ENCODE measurements around the gene DNASE2. TPM values are rescaled to one million over a fixed set of nuclear protein-coding genes. Genes with fewer than 3 reads are reported as not detected.
A peak's percentile ranks its signal among the peaks of the same experiment; 100 is the strongest.

The DNASE2 gene
- total and polyA plus RNA-seq, 7 donors, result 5.5 to 23.0 (median 9.7) TPM

DNA sequence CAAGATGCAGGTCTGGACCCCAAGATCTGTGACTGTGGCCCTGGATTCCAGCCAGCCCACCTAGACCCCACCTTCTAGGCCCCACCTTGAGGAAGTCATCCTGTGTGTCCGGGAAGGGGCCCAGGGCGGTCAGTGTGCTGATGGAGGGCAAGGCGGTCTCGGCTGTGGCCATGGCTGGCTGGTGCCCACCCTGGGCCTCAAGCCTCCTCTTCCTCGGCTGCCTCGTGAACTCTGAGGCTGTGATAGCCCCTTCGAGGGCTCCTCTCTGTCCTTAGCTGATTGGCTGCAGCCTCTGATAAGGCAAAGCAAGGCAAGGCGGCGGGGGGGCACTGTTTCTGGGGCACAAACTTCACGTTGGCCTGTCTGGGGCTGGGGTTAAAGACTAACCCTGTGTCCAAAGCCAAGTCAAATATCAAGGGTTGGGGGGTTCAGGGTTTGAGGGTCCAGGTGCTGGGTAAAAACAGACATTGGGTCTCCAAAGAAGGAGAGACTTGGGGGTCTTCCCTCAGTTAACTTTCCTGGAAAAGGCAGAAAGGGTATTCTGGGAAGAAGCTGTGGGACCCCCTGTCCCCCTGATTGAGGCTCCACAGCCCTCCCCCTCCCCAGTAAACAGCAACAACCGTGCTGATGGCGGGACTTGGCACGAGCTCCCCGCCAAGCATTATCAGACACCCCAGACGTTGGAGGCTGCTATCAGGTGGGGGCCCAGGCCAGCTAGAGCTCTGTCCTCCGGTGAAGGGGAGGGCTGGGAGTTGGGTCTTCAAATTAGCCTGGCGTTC, 5.9 kb upstream of the DNASE2 start, which contains the start of gene KLF1:
TSS of gene KLF1 (minus strand) at position 233 of the 779 bp plus-strand sequence. CDS start at position 172, 61 bp downstream.
- peaks cover 15% of the 10 kb centered on the region for H3K4me1 ChIP-seq

DNA sequence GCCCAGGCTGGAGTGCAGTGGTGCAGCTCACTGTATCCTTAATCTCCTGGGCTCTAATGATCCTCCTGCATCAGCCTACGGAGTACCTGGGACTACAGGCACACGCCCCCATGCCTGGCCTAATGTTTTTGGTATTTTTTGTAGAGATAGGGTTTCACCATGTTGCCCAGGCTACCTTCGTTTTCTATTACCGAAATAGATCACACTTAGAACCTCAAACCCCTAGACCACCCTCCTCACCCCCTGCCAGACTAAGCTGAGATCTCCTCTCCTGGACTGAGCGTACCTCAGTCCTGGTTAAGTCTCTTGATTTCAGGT, 5.4 kb upstream of the DNASE2 start:
- ATAC-seq (no peak), DNase-seq (no peak)
- intact Hi-C loops (cut with DNase I), result no loop called here
- peaks cover 10% of the 10 kb centered on the region for H3K4me1 ChIP-seq
- H3K27ac ChIP-seq, result no peak overlapping the region
- WGBS, 3 donors, result 70 to 82% (median 75%) methylated on average over 5 of the region's 5 CpGs
- TF ChIP-seq, protein P1, sequence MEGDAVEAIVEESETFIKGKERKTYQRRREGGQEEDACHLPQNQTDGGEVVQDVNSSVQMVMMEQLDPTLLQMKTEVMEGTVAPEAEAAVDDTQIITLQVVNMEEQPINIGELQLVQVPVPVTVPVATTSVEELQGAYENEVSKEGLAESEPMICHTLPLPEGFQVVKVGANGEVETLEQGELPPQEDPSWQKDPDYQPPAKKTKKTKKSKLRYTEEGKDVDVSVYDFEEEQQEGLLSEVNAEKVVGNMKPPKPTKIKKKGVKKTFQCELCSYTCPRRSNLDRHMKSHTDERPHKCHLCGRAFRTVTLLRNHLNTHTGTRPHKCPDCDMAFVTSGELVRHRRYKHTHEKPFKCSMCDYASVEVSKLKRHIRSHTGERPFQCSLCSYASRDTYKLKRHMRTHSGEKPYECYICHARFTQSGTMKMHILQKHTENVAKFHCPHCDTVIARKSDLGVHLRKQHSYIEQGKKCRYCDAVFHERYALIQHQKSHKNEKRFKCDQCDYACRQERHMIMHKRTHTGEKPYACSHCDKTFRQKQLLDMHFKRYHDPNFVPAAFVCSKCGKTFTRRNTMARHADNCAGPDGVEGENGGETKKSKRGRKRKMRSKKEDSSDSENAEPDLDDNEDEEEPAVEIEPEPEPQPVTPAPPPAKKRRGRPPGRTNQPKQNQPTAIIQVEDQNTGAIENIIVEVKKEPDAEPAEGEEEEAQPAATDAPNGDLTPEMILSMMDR (IDR thresholded peaks at IDR 0.05), result no peak
- H3K36me3 ChIP-seq (ENCODE audit: insufficient read depth in 1 of 2, low read depth in 1 of 2), result no peaks in the 10 kb centered on the region
- H3K27me3 ChIP-seq (ENCODE audit: insufficient read depth in 3 of 3, low read length in 2 of 3), result peaks cover 0 to 10% (median 2%) of the 10 kb centered on the region in 3 donors
- H3K4me3 ChIP-seq, result no peak overlapping the region
- no peaks in the 10 kb centered on the region for H3K9me3 ChIP-seq

More for the DNA sequence above, 5.9 kb upstream of the DNASE2 start, which contains the start of gene KLF1:
- WGBS, 3 donors, result 68 to 76% (median 69%) methylated on average over 17 of the region's 17 CpGs
- TF ChIP-seq, protein P1 (IDR thresholded peaks at IDR 0.05), result no peak
- DNase-seq (no peak), ATAC-seq (no peak)
- Histone ChIP-seq H3K9me3 (no peaks in the 10 kb centered on the region), H3K27ac (no peak within 1 kb of the TSS), H3K27me3 (ENCODE audit: insufficient read depth in 3 of 3, low read length in 2 of 3) (peaks cover 0 to 10% (median 2%) of the 10 kb centered on the region in 3 donors), H3K36me3 (ENCODE audit: insufficient read depth in 1 of 2, low read depth in 1 of 2) (no peaks in the 10 kb centered on the region), H3K4me3 (peak within 1 kb of the TSS; percentile 63)
- intact Hi-C loops (cut with DNase I), result no loop called here

DNA sequence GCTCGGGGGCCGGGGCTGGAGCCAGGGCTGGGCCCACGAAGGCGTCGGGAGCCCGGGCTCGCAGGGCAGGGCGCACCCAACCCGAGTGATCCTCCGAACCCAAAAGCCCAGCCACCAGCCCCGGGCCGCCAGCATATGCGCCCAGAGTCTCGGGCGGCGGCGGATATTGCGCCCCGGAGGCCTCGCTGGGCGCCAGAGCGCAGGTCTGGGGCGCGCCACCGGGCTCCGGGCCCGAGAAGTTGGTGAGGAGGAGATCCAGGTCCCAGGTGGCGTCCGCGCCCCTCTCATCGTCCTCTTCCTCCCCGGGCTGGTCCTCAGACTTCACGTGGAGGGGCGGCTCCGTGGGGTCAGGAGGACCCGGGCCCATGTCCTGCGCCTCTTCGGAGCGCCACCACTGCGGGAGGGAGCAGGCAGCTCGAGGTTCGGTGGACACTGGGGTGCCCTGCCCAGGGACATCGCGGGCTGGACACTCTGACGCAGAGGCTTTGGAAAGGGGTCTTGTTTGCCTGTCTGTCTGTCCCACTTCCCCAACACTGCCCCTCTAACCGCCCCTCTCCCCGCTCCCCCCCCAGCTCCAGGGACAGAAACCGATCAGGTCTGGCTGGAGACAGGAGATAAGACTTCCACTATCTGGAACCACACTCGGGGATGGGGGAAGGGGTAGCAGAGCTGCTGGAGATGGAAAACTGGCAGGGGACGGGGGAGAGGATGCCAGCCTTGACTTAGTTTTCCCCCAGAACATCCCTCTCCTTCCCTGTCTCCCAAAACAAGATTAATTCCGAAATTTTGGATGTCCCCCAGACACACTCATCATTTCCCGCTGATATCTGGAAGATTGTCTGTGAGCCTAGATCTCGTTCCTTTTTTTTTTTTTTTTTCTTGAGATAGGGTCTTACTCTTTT, 4.8 kb upstream of the DNASE2 start:
- intact Hi-C loops (cut with DNase I), result no loop called here
- no peak overlapping the region for H3K27ac ChIP-seq
- TF ChIP-seq, protein P1 (IDR thresholded peaks at IDR 0.05), result no peak
- DNase-seq (no peak), ATAC-seq (no peak)
- H3K27me3 ChIP-seq (ENCODE audit: insufficient read depth in 3 of 3, low read length in 2 of 3), result peaks cover 0 to 10% (median 2%) of the 10 kb centered on the region in 3 donors
- H3K36me3 ChIP-seq (ENCODE audit: insufficient read depth in 1 of 2, low read depth in 1 of 2), result no peaks in the 10 kb centered on the region
- H3K9me3 ChIP-seq, result no peaks in the 10 kb centered on the region
- WGBS, 3 donors, result 7 to 13% (median 8%) methylated on average over 34 to 53 of the region's 53 CpGs
- peak overlapping the region; percentile 63 for H3K4me3 ChIP-seq
- H3K4me1 ChIP-seq, result peaks cover 10% of the 10 kb centered on the region

DNA sequence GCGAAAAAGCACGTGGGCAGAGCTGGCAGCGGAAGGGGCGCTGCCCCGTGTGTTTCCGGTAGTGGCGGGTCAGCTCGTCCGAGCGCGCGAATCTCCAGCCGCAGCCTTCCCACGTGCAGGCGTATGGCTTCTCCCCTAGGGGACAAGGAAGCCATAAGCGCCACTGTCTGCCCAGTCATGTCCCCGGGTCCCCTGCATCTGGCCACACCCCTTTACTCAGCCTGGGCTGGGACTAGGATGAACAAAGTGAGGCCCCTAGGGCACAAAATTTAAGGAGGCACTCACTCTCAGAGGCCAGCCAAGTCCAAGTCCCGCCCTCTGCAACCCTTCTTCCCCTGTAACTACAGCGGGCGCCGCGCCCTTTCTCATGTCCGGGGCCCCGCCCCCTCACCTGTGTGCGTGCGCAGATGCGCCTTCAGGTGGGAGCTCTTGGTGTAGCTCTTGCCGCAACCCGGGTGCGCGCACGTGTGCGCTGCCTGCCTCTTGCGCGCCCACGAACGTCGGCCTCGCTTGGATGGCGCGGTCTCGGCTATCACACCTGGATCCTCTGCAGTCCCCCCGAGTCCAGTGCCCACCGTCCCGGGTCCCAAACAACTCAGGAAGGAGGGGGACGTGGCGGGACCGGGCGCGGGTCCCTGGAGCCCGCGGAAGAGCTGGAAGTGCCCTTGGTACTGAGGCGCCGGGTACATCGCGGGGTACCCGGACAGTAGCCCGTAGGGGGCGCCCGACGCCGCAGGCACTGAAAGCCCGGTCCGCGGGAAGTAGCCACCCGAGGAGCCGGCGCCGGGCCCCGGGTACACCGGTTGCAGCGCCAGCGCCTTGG, 3.9 kb upstream of the DNASE2 start:
- DNase-seq (peak; percentile 67 to 80), ATAC-seq (peak; percentile 34 to 53 (median 41))
- WGBS, 3 donors, result 2 to 5% (median 3%) methylated on average over 60 to 73 of the region's 73 CpGs
- no peaks in the 10 kb centered on the region for H3K36me3 ChIP-seq (ENCODE audit: insufficient read depth in 1 of 2, low read depth in 1 of 2)
- H3K4me1 ChIP-seq, result peaks cover 13% of the 10 kb centered on the region
- peak overlapping the region; percentile 63 for H3K4me3 ChIP-seq
- H3K9me3 ChIP-seq, result no peaks in the 10 kb centered on the region
- H3K27ac ChIP-seq, result no peak overlapping the region
- H3K27me3 ChIP-seq (ENCODE audit: insufficient read depth in 3 of 3, low read length in 2 of 3), result peaks cover 0 to 10% (median 2%) of the 10 kb centered on the region in 3 donors
- TF ChIP-seq, protein P1 (IDR thresholded peaks at IDR 0.05), result peak; percentile 50
- intact Hi-C loops (cut with DNase I), result no loop called here
